ENCODE results near the gene RAB3A. TPM values are rescaled to one million over a fixed set of nuclear protein-coding genes. Genes with fewer than 3 reads are reported as not detected.

Gene RAB3A
- total and polyA plus RNA-seq, 5 donors: 23.1 to 41.5 (median 29.1) TPM

Other genes with a start within 250 kb of the RAB3A start
- gene KCNN1, start 236.9 kb downstream of the RAB3A start, total RNA-seq: 1 to 10 TPM in 3 of 4 donors, under 1 TPM in 1; 0.84 to 1.9 (median 1.4) TPM
- gene KCNN1, start 236.9 kb downstream of the RAB3A start, polyA plus RNA-seq: 3.0 TPM
- 10 to 100 TPM; 14.2 to 20.5 (median 18.0) TPM for gene ARRDC2, start 195.9 kb downstream of the RAB3A start, total RNA-seq
- gene ARRDC2, start 195.9 kb downstream of the RAB3A start, polyA plus RNA-seq: 24.7 TPM
- 1 to 10 TPM in 2 of 4 donors, under 1 TPM in 2; 0.79 to 1.6 (median 0.97) TPM for gene IL12RB1, start 117.1 kb downstream of the RAB3A start, total RNA-seq
- gene IL12RB1, start 117.1 kb downstream of the RAB3A start, polyA plus RNA-seq: 0.32 TPM
- gene MAST3, start 106.3 kb downstream of the RAB3A start, total RNA-seq: 1 to 10 TPM; 5.1 to 6.9 (median 6.5) TPM
- gene MAST3, start 106.3 kb downstream of the RAB3A start, polyA plus RNA-seq: 2.6 TPM
- gene PIK3R2, start 50.9 kb downstream of the RAB3A start, total RNA-seq: 10 to 100 TPM; 21.3 to 30.1 (median 26.4) TPM
- gene PIK3R2, start 50.9 kb downstream of the RAB3A start, polyA plus RNA-seq: 7.1 TPM
- 10 to 100 TPM; 21.8 to 47.4 (median 35.9) TPM for gene IFI30, start 30.2 kb downstream of the RAB3A start, total RNA-seq
- gene IFI30, start 30.2 kb downstream of the RAB3A start, polyA plus RNA-seq: 10.1 TPM
- 10 to 100 TPM in 2 of 4 donors, 1 to 10 TPM in 2; 8.0 to 12.0 (median 10.0) TPM for gene MPV17L2, start 10.8 kb downstream of the RAB3A start, total RNA-seq
- gene MPV17L2, start 10.8 kb downstream of the RAB3A start, polyA plus RNA-seq: 19.5 TPM
- gene PDE4C, start 22.4 kb upstream of the RAB3A start, total RNA-seq: 1 to 10 TPM in 2 of 4 donors, under 1 TPM in 2; 0.47 to 1.6 (median 0.97) TPM
- 2.8 TPM for gene PDE4C, start 22.4 kb upstream of the RAB3A start, polyA plus RNA-seq
- 1 to 10 TPM in 2 of 4 donors, under 1 TPM in 2; 0.65 to 1.4 (median 1.1) TPM for gene IQCN, start 70.4 kb upstream of the RAB3A start, total RNA-seq
- 5.3 TPM for gene IQCN, start 70.4 kb upstream of the RAB3A start, polyA plus RNA-seq
- gene JUND, start 77.6 kb upstream of the RAB3A start, total RNA-seq: 100 to 1,000 TPM; 117 to 229 (median 122) TPM
- 233 TPM for gene JUND, start 77.6 kb upstream of the RAB3A start, polyA plus RNA-seq
- gene LSM4, start 119.0 kb upstream of the RAB3A start, total RNA-seq: 10 to 100 TPM; 55.6 to 77.2 (median 64.8) TPM
- 131 TPM for gene LSM4, start 119.0 kb upstream of the RAB3A start, polyA plus RNA-seq
- gene PGPEP1, start 136.6 kb upstream of the RAB3A start, total RNA-seq: 10 to 100 TPM; 31.3 to 42.0 (median 35.0) TPM
- gene PGPEP1, start 136.6 kb upstream of the RAB3A start, polyA plus RNA-seq: 17.4 TPM
- under 1 TPM in 3 of 4 donors, not detected in 1; 0.50 to 0.60 (median 0.53) TPM for gene GDF15, start 182.1 kb upstream of the RAB3A start, total RNA-seq
- gene GDF15, start 182.1 kb upstream of the RAB3A start, polyA plus RNA-seq: 0.25 TPM
- gene LRRC25, start 193.6 kb upstream of the RAB3A start, total RNA-seq: 1 to 10 TPM; 3.1 to 4.3 (median 3.7) TPM
- 1.5 TPM for gene LRRC25, start 193.6 kb upstream of the RAB3A start, polyA plus RNA-seq
- gene SSBP4, start 215.4 kb upstream of the RAB3A start, total RNA-seq: 10 to 100 TPM; 32.7 to 40.0 (median 37.8) TPM
- 36.2 TPM for gene SSBP4, start 215.4 kb upstream of the RAB3A start, polyA plus RNA-seq
- 10 to 100 TPM; 36.9 to 55.4 (median 45.3) TPM for gene ISYNA1, start 234.1 kb upstream of the RAB3A start, total RNA-seq
- 50.7 TPM for gene ISYNA1, start 234.1 kb upstream of the RAB3A start, polyA plus RNA-seq

Data from right cardiac atrium (tissue), 5 donors.